ENCODE measurements around the gene GIMAP5.
A peak's percentile ranks its signal among the peaks of the same experiment; 100 is the strongest.
"Not testable (repeated sequence)": the region's sequence is repeated elsewhere in the genome, so short reads cannot be mapped to it uniquely, and the experiment has no call there.

GIMAP5 gene

DNA sequence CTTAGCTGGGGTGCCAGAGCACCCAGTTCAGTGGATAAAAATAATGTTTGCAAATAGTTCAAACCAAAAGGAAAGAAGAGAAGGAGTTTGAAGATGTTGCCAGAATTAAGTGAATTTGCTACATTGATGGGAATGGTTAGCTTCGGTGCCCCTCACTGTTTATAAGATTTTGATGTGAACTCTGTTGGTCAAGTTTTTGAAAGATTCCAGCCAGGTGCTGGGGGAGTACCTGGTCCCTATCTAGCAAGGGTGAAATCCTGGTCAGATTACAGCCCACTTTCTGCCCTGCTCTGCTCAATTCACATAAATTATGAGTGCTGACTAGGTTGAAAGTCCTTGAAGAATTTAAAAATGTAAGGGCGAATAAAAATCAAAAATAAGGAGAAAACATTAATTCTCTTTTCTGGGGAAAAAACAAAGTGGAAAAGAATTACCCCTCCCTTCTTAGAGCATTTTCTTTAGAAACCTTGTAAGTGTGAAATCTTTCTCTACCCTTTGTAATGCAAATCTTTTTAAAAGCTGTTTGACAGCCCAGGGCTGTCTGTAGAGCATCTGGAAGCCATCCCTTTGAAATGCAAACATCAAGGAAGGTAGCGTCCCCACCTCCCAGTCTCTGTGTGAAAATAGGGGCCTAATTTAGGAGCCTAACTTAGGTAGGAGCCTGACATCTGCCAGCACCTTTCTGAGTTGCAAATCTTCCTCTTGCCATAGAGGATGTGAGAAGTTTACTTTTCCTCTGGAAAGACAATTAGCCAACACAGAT, 1.4 kb upstream of the GIMAP5 start:
- DNase-seq = no peak

GRCh38 chr7:150736864-150737263, 354 bp upstream of the GIMAP5 start:
- no peak for DNase-seq

GRCh38 chr7:150738092-150738491, 874 bp downstream of the GIMAP5 start:
- no peak for DNase-seq

GRCh38 chr7:150738591-150739001, 1.4 kb downstream of the GIMAP5 start:
- DNase-seq = no peak

- peak; percentile 20 for DNase-seq
Observed at GRCh38 chr7:150739033-150739432, 1.8 kb downstream of the GIMAP5 start.

- DNase-seq = no peak
Observed at GRCh38 chr7:150740053-150740452, 2.8 kb downstream of the GIMAP5 start.

DNA sequence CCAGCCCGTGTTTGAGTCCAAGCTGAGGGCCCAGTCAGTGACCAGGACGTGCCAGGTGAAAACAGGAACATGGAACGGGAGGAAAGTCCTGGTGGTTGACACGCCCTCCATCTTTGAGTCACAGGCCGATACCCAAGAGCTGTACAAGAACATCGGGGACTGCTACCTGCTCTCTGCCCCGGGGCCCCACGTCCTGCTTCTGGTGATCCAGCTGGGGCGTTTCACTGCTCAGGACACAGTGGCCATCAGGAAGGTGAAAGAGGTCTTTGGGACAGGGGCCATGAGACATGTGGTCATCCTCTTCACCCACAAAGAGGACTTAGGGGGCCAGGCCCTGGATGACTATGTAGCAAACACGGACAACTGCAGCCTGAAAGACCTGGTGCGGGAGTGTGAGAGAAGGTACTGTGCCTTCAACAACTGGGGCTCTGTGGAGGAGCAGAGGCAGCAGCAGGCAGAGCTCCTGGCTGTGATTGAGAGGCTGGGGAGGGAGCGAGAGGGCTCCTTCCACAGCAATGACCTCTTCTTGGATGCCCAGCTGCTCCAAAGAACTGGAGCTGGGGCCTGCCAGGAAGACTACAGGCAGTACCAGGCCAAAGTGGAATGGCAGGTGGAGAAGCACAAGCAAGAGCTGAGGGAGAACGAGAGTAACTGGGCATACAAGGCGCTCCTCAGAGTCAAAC, 5.2 kb downstream of the GIMAP5 start:
- no peak for DNase-seq

GRCh38 chr7:150744041-150744656, 6.9 kb downstream of the GIMAP5 start:
- DNase-seq = no peak

- no peak for DNase-seq
Observed at GRCh38 chr7:150745086-150745485, 7.9 kb downstream of the GIMAP5 start.

DNA sequence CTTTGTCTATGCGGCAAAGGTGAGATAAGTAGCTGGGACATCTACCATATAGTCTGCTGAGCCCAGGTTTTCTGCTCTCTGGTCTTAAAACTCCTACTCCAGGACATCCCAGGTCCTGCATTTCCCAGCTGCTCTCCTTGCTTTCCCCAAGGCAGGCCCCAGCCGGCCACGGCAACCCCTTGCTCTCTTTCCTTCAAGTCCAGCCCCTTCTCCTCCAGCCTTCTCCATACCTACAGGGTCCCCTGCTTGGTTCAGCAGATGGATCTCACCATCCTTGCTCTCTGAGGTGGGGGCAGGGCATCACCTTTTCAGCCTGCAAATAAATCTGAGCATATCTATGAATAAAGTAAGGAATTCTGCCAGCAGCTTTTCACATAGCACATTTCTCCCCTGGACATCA, 8.7 kb downstream of the GIMAP5 start:
- no peak for DNase-seq

DNA sequence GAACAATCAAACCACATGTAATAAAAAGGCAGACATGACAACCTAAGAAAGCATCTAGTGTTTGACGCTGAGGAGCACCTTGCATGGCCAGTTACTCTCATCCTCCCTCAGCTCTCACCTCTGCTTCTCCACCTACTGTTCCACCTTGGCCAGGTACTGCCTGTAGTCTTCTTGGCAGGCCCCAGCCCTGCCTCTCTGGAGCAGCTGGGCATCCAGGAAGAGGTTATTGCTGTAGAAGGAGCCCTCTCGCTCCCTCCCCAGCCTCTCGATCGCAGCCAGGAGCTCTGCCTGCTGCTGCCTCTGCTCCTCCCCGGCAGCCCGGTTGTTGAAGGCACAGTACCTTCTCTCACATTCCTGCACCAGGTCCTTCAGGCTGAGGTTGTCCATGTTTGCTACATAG, 9.7 kb downstream of the GIMAP5 start:
- DNase-seq = no peak

DNA sequence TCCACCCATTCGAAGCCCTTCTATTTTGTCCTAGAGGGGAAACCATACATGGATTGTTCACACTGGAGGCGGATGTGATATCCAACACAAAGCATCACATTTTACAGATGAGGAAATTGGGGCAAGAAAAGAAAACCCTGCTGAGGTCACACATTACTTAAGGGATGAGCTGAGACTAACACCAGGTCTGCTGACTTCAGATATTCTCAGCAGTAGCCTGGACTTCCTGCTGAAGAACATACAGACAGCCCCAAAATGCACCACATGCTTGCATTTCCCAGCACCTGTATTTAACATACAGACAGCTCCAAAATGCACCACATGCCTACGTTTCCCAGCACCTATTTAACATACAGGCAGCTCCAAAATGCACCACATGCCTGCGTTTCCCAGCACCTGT, 11.2 kb downstream of the GIMAP5 start:
- DNase-seq = no peak

- DNase-seq = no peak
Observed at GRCh38 chr7:150751702-150752101, 14.5 kb downstream of the GIMAP5 start.

DNA sequence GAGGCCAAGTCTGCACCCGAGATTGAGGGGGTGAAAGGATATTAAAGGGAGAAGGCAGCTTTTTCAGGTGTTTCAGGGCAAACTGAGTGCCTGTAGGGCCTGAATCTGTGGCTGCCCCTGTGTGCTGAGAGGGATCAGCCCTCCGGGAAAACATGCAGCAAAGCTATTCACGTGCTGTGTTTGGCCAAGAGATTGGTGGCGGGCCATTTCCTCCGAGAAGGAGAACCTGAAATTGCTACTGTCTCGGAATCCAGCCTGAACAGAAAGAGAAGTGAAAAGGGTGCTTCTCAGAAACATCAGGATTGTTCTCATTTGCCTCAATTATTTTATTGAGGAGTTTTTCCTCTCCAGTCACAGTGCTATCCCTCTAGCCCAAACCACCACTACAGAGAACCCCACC, 16.0 kb downstream of the GIMAP5 start:
- no peak for DNase-seq

DNA sequence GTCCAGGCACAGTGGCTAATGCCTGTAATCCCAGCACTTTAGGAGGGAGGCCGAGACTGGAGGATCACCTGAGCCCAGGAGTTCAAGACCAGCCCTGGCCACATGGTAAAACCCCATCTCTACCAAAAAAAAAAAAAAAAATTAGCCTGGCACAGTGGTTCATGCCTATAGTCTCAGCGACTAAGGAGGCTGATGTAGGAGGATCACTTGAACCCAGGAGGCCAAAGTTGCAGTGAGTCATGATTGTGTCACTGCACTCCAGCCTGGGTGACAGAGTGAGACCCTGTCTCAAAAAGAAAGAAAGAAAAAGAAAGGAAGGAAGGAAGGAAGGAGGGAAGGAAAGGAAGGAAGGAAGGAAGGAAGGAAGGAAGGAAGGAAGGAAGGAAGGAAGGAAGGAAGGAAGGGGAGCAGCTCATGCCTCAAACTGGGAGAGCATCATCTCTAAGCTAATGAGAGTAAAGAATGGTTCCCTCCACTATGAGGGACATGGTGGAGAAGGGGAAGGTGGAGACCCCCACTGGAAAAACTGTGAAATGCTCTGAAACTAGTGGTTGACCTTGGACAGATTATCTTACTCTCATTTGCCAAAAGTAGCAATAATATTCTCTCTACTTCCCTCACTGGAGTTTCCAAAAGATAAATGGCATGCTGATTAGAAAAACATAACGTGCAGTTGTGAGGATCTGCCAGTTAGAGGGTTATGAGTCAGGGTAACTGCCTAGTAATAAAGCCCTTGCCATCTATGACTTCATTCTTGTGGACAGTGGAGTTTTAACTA, 16.8 kb downstream of the GIMAP5 start:
- DNase-seq = no peak

DNA sequence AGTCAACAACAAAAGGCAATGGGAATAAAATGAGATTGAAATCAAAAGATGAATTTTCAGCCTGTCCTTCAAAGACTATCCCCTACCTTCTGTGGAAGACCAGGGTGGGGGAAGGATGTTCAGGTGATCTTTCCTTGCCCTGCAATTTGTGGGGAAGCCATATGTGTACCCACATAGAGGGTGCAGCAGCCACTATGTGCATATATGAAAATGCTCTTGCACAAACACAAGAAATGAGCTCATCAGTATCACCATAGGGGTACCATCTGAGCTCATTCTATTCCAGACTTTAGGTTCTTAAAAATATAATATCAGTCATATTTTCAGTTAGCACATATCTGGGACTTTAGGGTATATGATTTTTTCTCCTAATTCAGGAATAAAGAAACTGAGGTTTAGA, 17.7 kb downstream of the GIMAP5 start:
- no peak for DNase-seq

GRCh38 chr7:150755473-150756099, 18.4 kb downstream of the GIMAP5 start:
- DNase-seq = no peak

DNA sequence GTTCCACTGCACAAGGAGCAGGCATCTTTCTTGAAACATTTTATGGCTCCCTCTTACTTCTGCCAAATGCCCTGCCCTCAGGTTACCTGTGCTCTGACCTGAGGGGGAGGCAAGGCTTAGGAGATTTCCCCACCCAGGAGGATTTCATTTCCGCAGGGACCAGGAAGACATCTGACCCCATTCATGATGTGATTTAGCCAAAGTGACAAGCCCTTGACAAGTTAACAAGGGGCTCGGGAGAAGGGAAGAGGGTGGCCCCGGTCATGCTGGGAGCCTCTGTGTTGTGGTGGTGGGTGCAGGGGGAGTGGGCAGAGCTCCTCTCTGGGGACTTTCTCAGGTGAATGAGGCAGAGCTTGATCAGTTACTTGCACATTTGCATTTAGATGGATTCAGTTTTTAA, 18.9 kb downstream of the GIMAP5 start:
- no peak for DNase-seq

DNA sequence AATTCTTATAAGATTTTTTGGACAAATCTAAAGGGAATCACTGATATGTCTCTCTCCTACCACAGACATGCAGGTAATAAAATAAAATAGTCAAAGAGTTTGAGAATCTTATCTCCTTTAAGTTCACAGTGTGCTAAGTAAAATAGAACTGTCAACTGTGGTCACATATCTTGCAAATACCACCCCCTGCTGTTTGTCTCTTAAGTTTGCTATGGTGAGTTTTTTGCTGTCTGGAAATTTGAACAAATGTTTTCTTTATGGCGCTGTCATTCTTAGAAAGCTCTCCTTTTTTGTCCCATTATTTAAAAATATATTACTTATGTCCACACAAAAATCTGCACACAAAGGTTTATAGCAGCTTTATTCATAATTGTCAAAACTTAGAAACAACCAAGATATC, 19.6 kb downstream of the GIMAP5 start:
- peak; percentile 1 for DNase-seq

DNA sequence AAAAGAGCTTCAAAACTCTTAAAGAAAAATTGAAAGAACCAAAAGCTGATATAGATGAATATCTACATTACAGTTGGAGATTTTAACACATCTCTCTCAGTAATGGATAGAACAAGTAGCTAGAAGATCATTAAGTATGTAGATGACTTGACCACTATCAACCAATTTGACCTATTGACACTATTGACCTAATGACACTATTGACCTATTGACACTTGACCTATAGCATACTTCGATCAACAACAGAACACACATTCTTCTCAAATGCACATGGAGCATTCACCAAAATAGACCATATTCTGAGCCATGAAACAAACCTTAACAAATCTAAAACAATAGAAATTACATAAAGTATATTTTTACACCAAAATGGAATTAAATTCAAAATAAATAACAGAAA, 22.3 kb downstream of the GIMAP5 start:
- no peak for DNase-seq

GRCh38 chr7:150766334-150766709, 29.1 kb downstream of the GIMAP5 start:
- DNase-seq = no peak

DNA sequence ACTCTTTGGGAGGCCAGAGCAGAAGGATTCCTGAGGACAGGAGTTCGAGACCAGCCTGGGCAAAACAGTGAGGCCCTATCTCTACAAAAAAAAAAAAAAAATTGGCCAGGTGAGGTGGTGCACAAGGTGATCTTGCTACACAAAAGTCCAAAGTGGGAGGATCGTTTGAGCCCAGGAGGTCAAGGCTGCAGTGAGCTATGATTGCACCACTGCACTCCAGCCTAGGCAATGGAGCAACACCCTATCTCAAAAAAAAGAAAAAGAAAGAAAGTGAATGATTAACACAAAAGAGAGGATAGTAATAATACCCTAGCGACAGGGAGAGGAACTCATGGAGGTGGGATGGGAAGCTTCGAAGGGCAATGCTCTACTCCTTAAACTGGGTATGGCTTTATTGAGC, 32.5 kb downstream of the GIMAP5 start:
- DNase-seq = no peak

GRCh38 chr7:150774131-150774530, 36.9 kb downstream of the GIMAP5 start:
- not testable (repeated sequence) for DNase-seq
